ENCODE measurements around the gene DOCK2.
"Not testable (repeated sequence)": the region's sequence is repeated elsewhere in the genome, so short reads cannot be mapped to it uniquely, and the experiment has no call there.

Gene DOCK2

GRCh38 chr5:169719360-169720314 lies 82.6 kb downstream of the DOCK2 start:
- no peak for TF ChIP-seq CTCF (IDR thresholded peaks at IDR 0.05; ENCODE audit: low read depth, low read length)
- DNase-seq (ENCODE audit: extremely low read depth, low read depth), result no peak

GRCh38 chr5:169721771-169722170 lies 84.7 kb downstream of the DOCK2 start:
- DNase-seq (ENCODE audit: extremely low read depth, low read depth), result no peak
- TF ChIP-seq CTCF (IDR thresholded peaks at IDR 0.05; ENCODE audit: low read depth, low read length), result no peak

GRCh38 chr5:169723103-169723831 lies 86.2 kb downstream of the DOCK2 start:
- DNase-seq (ENCODE audit: extremely low read depth, low read depth), result no peak
- TF ChIP-seq CTCF (IDR thresholded peaks at IDR 0.05; ENCODE audit: low read depth, low read length), result no peak

GRCh38 chr5:169724303-169725087 lies 87.4 kb downstream of the DOCK2 start:
- no peak for DNase-seq (ENCODE audit: extremely low read depth, low read depth)
- no peak for TF ChIP-seq CTCF (IDR thresholded peaks at IDR 0.05; ENCODE audit: low read depth, low read length)

GRCh38 chr5:169725665-169726064 lies 88.6 kb downstream of the DOCK2 start:
- DNase-seq (ENCODE audit: extremely low read depth, low read depth), result not testable (repeated sequence)

- TF ChIP-seq CTCF (IDR thresholded peaks at IDR 0.05; ENCODE audit: low read depth, low read length), result no peak
- no peak for DNase-seq (ENCODE audit: extremely low read depth, low read depth)
These were observed 91.3 kb downstream of the DOCK2 start for GRCh38 chr5:169728418-169728817.

- TF ChIP-seq CTCF (IDR thresholded peaks at IDR 0.05; ENCODE audit: low read depth, low read length), result no peak
- no peak for DNase-seq (ENCODE audit: extremely low read depth, low read depth)
These were observed 94.1 kb downstream of the DOCK2 start for GRCh38 chr5:169731221-169731620.
